Stimulated activated CD8-positive, alpha-beta memory T cell treated with anti-CD3 and anti-CD28 coated beads, Interleukin-4, amount 100 ng/mL, for 4 hours (primary cell): Measurements from ENCODE around the gene BCDIN3D.
"Not testable (repeated sequence)": the region's sequence is repeated elsewhere in the genome, so short reads cannot be mapped to it uniquely, and the experiment has no call there.

Experiments
- DNase-seq, 2 donors: peaks; one replicate each; pipeline ENCODE4 v3.0.0-alpha.2; 2020; ENCODE audit warnings: low read depth in 2 of 2, low spot score in 1 of 2

Gene BCDIN3D

GRCh38 chr12:49877066-49877465 is 34.2 kb upstream of the BCDIN3D start:
- DNase-seq, result no peak

DNA sequence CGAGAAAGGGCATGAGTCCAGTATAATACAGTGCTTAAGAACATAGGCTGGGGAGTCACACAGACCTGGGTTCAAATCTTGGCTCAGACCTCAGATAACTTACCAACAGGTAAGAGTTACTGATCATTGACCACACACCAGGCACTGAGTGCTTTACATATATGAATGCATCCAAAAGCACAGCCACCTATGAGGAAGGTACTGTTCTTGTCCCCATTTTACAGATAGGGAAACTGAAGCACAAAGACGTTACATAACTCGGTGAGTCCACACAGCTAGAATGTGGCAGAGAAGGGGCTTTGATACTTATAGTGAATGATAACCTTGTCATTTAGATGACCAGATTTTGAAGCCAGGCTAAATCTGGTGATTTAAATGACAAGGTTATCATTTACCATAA is 33.2 kb upstream of the BCDIN3D start:
- no peak for DNase-seq

DNA sequence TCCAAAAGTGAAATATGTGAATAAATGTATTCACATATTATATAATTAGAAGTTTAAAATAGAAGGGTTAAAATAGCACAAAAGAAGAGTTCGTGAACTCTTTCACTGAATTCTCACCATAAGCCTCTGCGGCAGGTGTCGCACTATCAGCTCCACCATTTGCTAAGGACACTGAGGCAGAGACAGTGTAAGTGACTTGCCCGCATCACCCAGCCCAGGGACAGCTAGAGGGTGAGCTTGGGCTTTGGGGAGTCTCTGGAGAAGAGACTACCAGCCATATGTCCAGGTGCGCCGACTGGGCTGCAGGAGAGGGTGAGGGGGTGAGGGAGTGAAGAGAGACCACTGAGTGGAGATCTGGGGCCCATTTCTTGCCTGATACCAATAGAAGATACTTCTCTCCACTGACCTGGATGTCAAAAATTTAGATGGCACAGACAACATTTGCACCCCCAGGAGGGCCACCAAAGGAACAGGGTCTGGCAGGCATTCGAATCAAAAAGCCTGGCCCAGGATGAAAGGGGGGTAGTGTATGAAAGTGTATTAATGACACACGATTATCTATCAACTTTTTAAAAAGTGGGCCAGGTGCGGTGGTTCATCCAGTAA is 32.3 kb upstream of the BCDIN3D start:
- DNase-seq, result no peak

DNA sequence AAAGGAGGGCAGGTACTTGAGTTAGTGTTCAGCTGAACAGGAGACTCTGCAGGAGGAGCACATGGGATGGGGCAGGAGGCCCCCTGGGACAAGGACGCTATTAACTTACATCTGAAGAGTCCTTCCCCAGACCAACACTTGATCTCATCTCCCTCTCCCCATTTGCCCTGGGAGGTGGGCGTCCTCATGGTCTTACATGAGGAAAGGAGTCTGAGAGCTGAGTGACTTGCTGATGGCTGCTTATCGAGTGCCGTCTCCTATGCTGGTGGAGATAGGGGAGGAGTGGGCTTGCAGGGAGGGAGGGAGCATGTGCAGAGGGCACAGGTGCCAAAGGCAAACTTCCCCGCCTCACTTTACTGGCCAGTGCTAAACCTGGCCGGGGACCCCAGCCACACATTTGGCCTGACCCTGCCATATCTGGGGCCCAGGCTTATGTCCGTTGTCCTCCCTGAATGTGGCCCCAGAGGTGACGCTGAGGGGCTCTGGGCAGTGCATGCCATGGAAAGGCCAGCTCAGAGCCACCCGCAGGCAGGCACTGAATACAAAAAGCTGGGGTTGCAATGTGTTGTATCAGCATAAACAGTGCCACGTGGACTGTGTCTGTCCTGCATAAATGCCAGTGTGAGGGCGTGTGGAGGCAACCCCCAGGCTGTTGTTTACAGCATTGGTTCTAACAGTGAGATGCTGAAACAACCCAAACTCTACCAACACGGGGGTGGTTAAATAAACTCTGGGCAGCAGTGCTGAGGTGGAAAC is 31.4 kb upstream of the BCDIN3D start:
- no peak for DNase-seq

DNA sequence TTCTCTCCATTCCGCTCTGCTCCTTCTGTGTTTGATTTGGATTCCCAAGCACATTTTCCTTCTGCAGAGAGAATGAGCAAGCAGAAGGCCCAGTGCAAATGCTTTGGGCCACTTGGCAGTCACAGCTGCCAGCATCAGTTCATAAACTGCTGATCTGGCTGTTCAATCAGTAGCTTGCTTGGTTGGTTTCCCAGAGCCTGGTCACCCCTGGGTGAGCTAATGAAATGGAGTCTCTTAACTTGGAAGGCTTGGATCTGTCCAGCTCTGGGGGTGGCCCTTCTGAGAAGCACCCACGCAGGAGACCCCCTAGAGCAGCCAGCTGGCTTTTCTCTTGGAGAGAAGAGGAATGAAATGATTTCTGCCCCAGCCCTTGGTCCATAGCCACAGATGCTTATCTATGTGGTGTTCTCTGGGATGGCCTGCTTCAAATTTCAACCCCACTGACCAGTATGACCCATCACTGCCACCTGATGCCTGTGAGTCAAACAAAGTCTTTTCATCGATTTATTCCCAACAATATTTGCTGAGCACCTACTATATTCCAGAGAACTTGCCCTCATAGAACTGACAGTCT is 30.5 kb upstream of the BCDIN3D start:
- no peak for DNase-seq

DNA sequence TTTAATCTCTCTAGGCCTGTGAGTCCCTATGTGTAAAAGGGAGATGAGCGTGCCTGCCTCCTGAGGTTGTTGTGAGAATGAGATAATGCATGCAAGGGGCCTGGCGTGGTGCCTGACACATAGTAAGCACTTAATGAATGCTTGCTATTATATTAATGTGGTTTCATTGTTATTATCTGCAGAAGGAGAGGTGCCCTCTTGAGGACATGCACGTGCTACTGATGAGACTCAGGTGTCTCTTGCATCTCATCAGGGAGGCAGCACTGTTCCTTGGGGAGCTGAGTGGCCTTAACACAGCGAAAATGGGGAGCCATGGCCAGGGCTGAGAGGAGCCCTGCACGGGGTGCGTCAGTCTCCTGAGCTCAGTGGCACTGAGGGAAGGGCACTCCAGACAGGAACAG is 29.9 kb upstream of the BCDIN3D start:
- no peak for DNase-seq

DNA sequence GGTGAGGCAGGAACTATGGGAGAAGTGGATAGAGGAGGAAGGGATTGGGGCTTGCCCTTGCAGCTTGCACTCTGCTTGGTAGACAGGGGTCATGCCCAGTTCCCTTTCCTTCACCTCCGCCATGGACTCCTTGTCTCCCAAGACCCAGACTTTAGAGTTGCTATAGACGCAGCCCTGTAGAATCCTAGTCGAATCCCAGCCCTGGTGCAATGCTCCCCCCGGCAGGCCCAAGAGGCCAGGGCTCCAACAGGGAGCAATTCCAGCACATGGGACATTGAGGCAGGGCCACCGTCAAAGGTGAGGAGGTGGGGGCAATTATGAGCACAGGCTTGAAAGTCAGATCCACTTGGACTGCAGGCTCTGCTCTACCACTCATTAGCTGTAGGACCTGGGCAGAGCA is 29.5 kb upstream of the BCDIN3D start:
- DNase-seq, result no peak

DNA sequence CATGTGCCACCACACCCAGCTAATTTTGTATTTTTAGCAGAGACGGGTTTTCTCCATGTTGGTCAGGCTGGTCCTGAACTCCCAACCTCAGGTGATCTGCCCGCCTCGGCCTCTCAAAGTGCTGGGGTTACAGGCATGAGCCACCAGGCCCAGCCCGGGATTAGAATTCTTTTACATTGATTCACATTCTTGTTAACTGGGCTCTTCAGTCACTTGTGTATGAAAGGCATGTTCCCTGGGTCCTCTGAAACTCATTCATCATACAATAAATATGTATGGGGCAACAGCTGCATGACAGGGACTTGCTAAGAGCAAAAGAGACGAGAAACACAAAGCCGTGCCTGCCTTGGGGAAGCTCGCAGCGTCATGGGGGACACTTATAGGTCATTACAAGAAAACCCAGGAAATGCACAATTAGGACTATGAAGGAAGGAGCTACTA is 28.9 kb upstream of the BCDIN3D start:
- DNase-seq, result not testable (repeated sequence)

GRCh38 chr12:49871263-49871561 is 28.3 kb upstream of the BCDIN3D start:
- no peak for DNase-seq

- no peak for DNase-seq
Observed at GRCh38 chr12:49870501-49871262, 27.8 kb upstream of the BCDIN3D start.

DNA sequence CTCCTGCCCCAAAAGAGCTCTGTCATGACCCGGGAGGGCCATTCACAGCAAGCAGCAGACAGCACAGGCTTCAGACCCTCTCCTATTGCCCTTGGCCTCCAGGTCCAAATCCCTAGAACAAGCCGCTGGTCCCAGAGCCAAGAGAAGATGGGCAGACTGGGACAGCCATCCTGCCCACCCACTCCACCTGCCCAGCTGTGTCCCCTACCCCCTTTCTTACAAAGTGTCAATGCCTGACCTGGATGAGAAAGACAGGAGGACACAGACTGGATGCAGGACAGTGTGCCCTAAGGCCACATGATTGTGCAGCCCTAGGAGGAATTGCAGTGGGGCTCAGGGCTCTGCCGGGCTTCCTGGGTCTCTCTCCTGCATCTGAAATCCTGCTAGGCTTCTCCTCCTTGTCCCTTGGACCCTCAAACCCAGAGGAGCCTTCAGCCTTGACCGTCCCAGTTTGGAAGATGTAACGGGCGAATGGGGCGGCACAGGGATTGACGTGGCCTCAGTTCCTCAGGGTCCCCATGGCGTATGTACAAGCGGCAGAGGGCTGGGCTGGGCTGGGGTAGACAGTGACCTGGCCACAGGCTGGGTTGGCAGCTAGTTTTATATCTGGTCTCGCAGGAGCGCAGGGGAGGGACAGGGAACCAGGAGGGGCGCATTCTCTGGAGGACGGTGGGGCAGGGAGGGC is 27.1 kb upstream of the BCDIN3D start:
- no peak for DNase-seq

DNA sequence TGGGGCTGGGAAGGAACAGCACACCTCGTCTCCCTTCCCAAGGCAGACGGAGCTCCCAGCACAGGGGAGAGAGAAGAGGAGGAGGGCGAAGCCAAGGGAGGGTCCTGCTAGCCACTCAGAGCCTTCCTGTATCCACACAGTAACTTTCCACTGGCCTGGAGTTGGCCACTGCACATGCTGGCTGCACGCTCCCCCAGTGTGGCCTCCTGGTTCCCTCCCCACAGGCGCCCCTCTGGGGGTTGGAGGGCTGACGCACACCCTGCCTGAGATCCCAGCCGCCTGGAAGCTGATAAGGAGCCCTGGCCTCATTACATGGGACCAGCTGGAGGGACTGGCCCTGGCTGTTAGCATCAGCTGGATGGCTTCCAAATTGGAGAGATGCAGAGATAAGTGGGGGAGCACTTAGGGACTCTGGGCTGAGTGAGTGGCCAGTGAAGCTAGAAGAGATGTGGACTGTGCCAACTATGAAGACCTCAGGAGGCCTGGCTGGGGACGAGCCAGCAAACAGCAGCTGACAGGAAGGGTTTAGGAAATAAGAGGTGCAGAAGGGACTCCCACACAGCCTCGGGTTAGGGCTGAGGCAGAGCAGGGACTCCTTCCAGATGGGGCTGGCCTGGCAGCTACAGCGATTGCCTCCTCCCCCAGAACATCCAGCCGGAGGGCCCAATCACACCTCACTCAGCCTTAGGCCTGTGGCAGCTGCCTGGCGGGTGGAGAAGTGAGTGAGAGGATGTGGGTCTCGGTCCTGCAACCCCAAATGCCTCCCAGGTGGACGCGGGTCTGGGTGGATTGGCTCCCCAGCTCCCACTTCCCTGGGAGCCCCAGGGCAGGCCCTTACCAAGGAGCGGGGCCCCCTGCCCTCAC is 26.3 kb upstream of the BCDIN3D start:
- DNase-seq, result no peak

- DNase-seq, result no peak
Observed at GRCh38 chr12:49868449-49868848, 25.5 kb upstream of the BCDIN3D start.

DNA sequence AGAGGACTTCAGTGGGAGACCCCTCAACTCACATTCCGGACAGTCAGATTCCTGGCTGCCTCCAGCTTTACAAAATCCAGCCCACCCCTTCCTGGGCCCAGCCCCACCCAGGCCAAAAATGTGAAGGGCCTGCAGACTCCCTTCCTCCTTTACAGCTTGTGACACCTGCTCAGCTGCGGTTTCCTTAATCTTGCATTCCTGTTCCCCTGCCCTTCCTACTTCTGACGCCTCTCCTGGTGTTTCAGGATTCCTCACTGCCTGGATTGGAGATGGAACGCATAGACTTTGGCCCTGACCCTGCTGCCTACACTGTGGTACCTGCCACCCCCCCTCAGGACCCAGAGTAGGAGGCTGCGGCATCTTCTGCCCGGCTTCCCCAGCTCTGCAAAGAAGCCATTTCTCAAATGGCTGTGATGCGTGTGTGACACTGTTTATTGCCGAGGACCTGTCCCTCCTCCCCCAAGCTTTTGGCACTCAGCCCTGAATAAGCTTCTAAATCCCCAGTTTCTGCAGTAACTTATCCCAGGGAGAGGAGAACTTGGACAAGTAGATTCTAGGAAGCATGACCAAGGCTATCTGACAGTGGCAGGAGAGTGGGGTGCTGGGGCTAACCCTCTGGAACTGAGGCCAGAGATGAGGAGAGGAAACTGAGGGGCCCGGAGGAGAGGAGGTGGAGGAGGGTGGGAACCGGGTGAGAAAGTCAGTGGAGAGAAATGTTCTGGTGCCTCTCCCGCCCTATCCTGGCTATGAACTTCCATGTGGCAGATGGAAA is 24.9 kb upstream of the BCDIN3D start:
- no peak for DNase-seq

- peak; percentile 38 to 61 for DNase-seq
Observed at GRCh38 chr12:49866859-49867569, 24.1 kb upstream of the BCDIN3D start.

- no peak for DNase-seq
Observed at GRCh38 chr12:49865782-49866135, 22.9 kb upstream of the BCDIN3D start.

DNA sequence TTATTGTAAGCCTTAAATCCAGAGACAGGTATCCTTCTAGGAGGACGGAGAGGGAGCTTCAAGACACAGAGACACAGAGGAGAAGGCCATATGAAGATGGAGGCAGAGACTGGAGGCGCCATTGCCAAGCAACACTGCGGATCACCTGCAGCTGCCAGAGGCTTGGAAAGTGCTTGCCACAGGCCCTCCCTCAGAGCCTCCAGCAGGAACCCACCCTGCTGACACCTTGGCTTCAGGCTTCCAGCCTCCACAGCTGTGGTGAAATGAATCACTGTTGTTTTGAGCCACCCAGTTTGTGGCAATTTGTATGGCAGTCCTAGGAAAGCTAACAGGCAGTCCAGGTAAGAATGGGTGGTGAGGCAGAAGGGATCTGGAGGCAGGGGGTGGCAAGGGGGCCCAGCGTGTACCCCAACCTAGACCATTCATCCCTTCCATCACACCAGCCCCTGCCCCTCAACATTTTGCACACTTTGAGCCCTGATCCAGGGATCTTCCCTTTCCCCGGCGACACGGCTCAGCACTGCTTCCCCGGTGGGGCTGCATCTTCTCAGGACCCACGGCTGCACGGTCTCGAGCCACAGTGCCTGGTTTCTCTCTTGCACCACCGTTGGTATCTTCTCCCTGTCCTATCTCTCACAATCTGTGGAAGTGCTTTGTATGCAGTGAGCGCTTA is 22.3 kb upstream of the BCDIN3D start:
- DNase-seq, result no peak

DNA sequence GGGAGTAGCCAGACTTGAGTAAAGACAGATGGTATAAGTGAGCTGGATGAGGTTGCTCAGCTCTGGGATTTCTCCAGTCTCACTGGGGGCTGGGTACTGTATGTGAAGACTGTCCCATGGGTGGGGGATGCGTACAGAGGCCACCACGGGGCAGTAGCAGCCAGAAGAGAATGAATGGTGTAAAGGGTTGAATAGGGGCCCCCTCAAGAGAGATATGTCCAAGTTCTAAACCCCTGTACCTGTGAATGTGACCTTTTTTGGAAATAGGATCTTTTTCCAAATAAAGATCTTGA is 21.8 kb upstream of the BCDIN3D start:
- no peak for DNase-seq
